Aorta (tissue), 5 donors: Measurements from ENCODE around the gene SLC18A3. TPM values are rescaled to one million over a fixed set of nuclear protein-coding genes. Genes with fewer than 3 reads are reported as not detected.

ENCODE experiments used
- ATAC-seq: fragments of 200-7000 bp; cut with Tn5 transposase; one replicate; pipeline ENCODE4 v1.9.1; 2022; ENCODE audit warnings: moderate library complexity; ENCODE audit not compliant: low FRiP score
- DNase-seq, 2 donors: peaks; one replicate each; pipeline ENCODE4 v3.0.0-alpha.2; 2020
- H3K27ac ChIP-seq, 2 donors: one replicate each; pipeline ENCODE4 v1.5.1; 2013; ENCODE audit warnings: low read length in 2 of 2, mild to moderate bottlenecking in 2 of 2, moderate library complexity in 2 of 2, control low read depth in 1 of 2, inconsistent platforms in 1 of 2, low read depth in 1 of 2
- H3K27me3 ChIP-seq, 2 donors: one replicate each; pipeline ENCODE4 v1.6.1; 2013; ENCODE audit warnings: control low read depth in 1 of 2, low read length in 1 of 2, mild to moderate bottlenecking in 1 of 2, moderate library complexity in 1 of 2; ENCODE audit not compliant: insufficient read depth in 2 of 2, control insufficient read depth in 1 of 2
- H3K36me3 ChIP-seq, 2 donors: one replicate each; pipeline ENCODE4 v1.6.1; 2013; ENCODE audit warnings: control low read depth in 1 of 2, low read length in 1 of 2, mild to moderate bottlenecking in 1 of 2; ENCODE audit not compliant: insufficient read depth in 2 of 2, control insufficient read depth in 1 of 2
- H3K4me1 ChIP-seq, 2 donors: one replicate each; pipeline ENCODE4 v1.6.1; 2013; ENCODE audit warnings: low read length in 2 of 2, control low read depth in 1 of 2, mild to moderate bottlenecking in 1 of 2, moderate library complexity in 1 of 2; ENCODE audit not compliant: insufficient read depth in 2 of 2, control insufficient read depth in 1 of 2
- H3K4me3 ChIP-seq, 2 donors: one replicate each; pipeline ENCODE4 v1.5.1; 2013; ENCODE audit warnings: low read length in 2 of 2, control low read depth in 1 of 2, mild to moderate bottlenecking in 1 of 2
- H3K9me3 ChIP-seq: one replicate; pipeline ENCODE4 v1.6.1; 2013; ENCODE audit warnings: mild to moderate bottlenecking, low read length; ENCODE audit not compliant: control insufficient read depth
- WGBS, 2 donors: extraction: QIAGEN DNeasy Blood & Tissue Kit; methylation state at CpG; one replicate each; pipeline ENCODE4 v1.1.7; 2013; 5-methylcytosine and 5-hydroxymethylcytosine counted together
- intact Hi-C, 2 donors: fragments of 100-400 bp; cut with DNase I; formaldehyde crosslinking; loops; one replicate each; pipeline versions ENCODE4 v1.14.2 to v1.15.0; 2022
- polyA plus RNA-seq, 2 donors: library from polyadenylated mRNA; stranded (reverse); fragments of 200-250 nt; gene quantifications; one replicate each; pipeline ENCODE4 v1.2.3, GENCODE V29; 2013
- total RNA-seq, 2 donors: library from RNA; stranded (reverse); fragmentation: NEBNext Ultra II Directional; extraction: Animal tissue kit (Norgen Biotek cat#: 25700); gene quantifications; one replicate each; pipeline ENCODE4 v1.2.1, GENCODE V29; 2021
- donor health status: healthy with polysubstance abuse.
- donor health status: Bipolar disorder and iron deficiency.
- donor health status: DM: no; HTN: no; CAD: no.
- donor health status: DM: no; HTN: no; CAD: no.
- donor health status: DM: yes; HTN: yes; CAD: no.

SLC18A3 gene
- total and polyA plus RNA-seq, 4 donors, result not detected

- Histone ChIP-seq H3K27me3 (peaks cover 0 to 6% of the 10 kb centered on the region in 2 donors), H3K36me3 (no peaks in the 10 kb centered on the region), H3K9me3 (peaks cover 2% of the 10 kb centered on the region), H3K4me1 (no peaks in the 10 kb centered on the region), H3K4me3 (no peak overlapping the region), H3K27ac (no peak overlapping the region)
- intact Hi-C loops, result loop anchor here in 1 of 2 donors (10.0 kb wide), 2 partner anchors 156 to 204 kb away; partner anchors contain the start of gene OGDHL
- DNase-seq, result peak; percentile 24 to 40
- 20 to 24% methylated on average over 14 of the region's 14 CpGs for WGBS, 2 donors
- ATAC-seq, result no peak
These were observed 1.7 kb upstream of the SLC18A3 start for GRCh38 chr10:49608166-49609005.

GRCh38 chr10:49609006-49609282, 1.2 kb upstream of the SLC18A3 start:
- intact Hi-C loops, result loop anchor here in 1 of 2 donors (10.0 kb wide), 2 partner anchors 156 to 204 kb away; partner anchors contain the start of gene OGDHL
- Histone ChIP-seq H3K4me1 (no peaks in the 10 kb centered on the region), H3K27me3 (peaks cover 0 to 6% of the 10 kb centered on the region in 2 donors), H3K4me3 (no peak overlapping the region), H3K9me3 (peaks cover 2% of the 10 kb centered on the region), H3K27ac (no peak overlapping the region), H3K36me3 (no peaks in the 10 kb centered on the region)
- DNase-seq (peak in 1 of 2 donors; percentile 54), ATAC-seq (no peak)
- 1 to 3% methylated on average over 19 of the region's 19 CpGs for WGBS, 2 donors

- Histone ChIP-seq H3K36me3 (no peaks in the 10 kb centered on the region), H3K4me3 (no peak overlapping the region), H3K9me3 (peaks cover 2% of the 10 kb centered on the region), H3K27ac (no peak overlapping the region), H3K27me3 (peaks cover 0 to 6% of the 10 kb centered on the region in 2 donors), H3K4me1 (no peaks in the 10 kb centered on the region)
- DNase-seq (peak; percentile 33 to 61), ATAC-seq (no peak)
- whole genome bisulfite sequencing, 2 donors, result 0 to 1% methylated on average over 48 to 62 of the region's 62 CpGs
- intact Hi-C loops, result loop anchor here in 1 of 2 donors (10.0 kb wide), 2 partner anchors 155 to 205 kb away; partner anchors contain the start of gene OGDHL
These were observed 612 bp upstream of the SLC18A3 start for GRCh38 chr10:49609283-49610113.

GRCh38 chr10:49610458-49611165, 502 bp downstream of the SLC18A3 start:
- H3K27ac ChIP-seq, result no peak overlapping the region
- H3K4me3 ChIP-seq, result peak overlapping the region in 1 of 2 donors; percentile 19
- DNase-seq, result peak; percentile 37 to 71
- intact Hi-C loops, result no loop called here
- no peak for ATAC-seq
- no peaks in the 10 kb centered on the region for H3K9me3 ChIP-seq
- 1 to 2% methylated on average over 47 to 72 of the region's 72 CpGs for WGBS, 2 donors
- H3K4me1 ChIP-seq, result no peaks in the 10 kb centered on the region
- H3K36me3 ChIP-seq, result no peaks in the 10 kb centered on the region
- peaks cover 0 to 6% of the 10 kb centered on the region in 2 donors for H3K27me3 ChIP-seq

GRCh38 chr10:49611166-49611815, 1.2 kb downstream of the SLC18A3 start:
- intact Hi-C loops, result no loop called here
- Histone ChIP-seq H3K4me3 (no peak overlapping the region), H3K9me3 (no peaks in the 10 kb centered on the region), H3K36me3 (no peaks in the 10 kb centered on the region), H3K27me3 (peaks cover 0 to 6% of the 10 kb centered on the region in 2 donors), H3K27ac (no peak overlapping the region), H3K4me1 (no peaks in the 10 kb centered on the region)
- 2 to 4% methylated on average over 63 of the region's 63 CpGs for WGBS, 2 donors
- peak; percentile 35 to 73 for DNase-seq
- no peak for ATAC-seq

GRCh38 chr10:49611816-49612512, 1.9 kb downstream of the SLC18A3 start:
- no peaks in the 10 kb centered on the region for H3K9me3 ChIP-seq
- intact Hi-C loops, result no loop called here
- no peak for ATAC-seq
- H3K27ac ChIP-seq, result no peak overlapping the region
- WGBS, 2 donors, result 4 to 6% methylated on average over 52 to 53 of the region's 53 CpGs
- H3K4me1 ChIP-seq, result no peaks in the 10 kb centered on the region
- H3K27me3 ChIP-seq, result peaks cover 0 to 6% of the 10 kb centered on the region in 2 donors
- no peak overlapping the region for H3K4me3 ChIP-seq
- DNase-seq, result peak; percentile 32 to 70
- no peaks in the 10 kb centered on the region for H3K36me3 ChIP-seq

- intact Hi-C loops, result no loop called here
- H3K4me1 ChIP-seq, result no peaks in the 10 kb centered on the region
- no peak overlapping the region for H3K27ac ChIP-seq
- peaks cover 0 to 6% of the 10 kb centered on the region in 2 donors for H3K27me3 ChIP-seq
- no peaks in the 10 kb centered on the region for H3K9me3 ChIP-seq
- H3K36me3 ChIP-seq, result no peaks in the 10 kb centered on the region
- DNase-seq (peak; percentile 22 to 67), ATAC-seq (no peak)
- no peak overlapping the region for H3K4me3 ChIP-seq
- WGBS, 2 donors, result 6% methylated on average over 29 of the region's 29 CpGs
These were observed 2.5 kb downstream of the SLC18A3 start for GRCh38 chr10:49612513-49613164.
